Stromal cell of bone marrow (primary cell): Measurements from ENCODE around the gene KLHL30.
"Not testable (repeated sequence)": the region's sequence is repeated elsewhere in the genome, so short reads cannot be mapped to it uniquely, and the experiment has no call there.

Experiments used
- DNase-seq: peaks from one replicate; pipeline ENCODE4 v3.0.0-alpha.2; 2012; ENCODE audit warnings: low read depth

Gene KLHL30

DNA sequence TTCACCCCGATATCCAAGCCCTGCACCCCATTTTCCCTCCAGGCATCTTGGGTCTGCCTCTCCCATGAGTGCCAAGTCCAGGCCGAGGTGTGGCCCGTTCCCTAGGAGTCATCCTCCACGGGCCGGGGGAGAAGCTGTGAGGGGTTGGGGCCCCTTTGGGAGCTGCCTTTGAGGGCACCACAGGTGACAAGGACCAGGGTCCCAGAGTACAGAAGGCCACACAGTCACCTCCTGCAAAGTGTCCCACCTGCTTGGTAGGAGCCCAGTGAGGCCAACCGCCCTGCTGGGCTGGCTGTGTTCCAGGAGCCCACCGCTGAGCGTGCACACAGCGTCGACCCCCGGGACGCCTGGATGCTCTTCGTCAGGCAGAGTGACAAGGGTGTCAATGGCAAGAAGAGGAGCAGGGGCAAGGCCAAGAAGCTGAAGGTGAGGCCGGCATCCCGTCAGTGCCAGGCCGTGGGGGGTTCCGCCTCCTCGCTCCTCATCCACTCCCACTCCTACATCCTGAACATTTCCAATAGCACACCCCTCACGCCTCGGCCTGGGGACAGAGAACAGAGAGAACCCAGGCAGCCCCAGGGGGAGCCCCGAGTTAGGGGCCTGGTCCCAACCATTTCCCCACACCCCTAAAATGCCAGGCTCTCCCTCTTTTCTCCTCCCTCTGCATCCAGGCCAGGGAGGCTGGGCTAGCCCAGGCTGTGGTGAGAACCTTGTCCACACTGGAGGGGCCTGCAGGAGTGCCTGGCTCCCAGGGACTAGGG, 23.0 kb downstream of the KLHL30 start:
- no peak for DNase-seq

DNA sequence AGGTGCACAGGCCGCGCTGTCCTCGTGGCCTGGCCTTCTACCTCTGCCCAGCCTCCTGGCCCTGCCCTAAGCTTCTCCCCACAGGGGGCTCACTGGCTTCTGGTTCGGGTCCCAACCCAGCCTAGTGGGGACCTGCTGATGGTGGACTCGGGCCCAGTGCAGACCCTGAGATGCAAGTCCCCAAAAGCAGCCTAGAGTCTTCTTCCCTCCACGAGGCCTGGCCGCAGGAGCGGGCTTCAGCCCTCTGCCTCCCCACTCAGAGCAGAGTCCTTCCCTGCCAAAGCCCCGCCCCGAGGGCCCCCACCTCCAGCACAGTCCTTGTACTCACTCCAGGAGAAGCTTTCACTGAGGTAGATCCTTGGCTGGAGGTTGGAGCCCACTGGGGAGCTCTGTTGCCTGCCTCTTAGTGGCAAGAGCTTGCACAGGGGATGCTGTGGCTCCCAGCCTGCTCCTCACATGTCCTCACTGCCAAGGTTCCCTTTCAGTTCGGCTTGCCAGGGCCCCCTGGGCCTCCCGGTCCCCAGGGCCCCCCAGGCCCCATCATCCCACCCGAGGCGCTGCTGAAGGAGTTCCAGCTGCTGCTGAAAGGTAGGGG, 23.9 kb downstream of the KLHL30 start:
- no peak for DNase-seq

DNA sequence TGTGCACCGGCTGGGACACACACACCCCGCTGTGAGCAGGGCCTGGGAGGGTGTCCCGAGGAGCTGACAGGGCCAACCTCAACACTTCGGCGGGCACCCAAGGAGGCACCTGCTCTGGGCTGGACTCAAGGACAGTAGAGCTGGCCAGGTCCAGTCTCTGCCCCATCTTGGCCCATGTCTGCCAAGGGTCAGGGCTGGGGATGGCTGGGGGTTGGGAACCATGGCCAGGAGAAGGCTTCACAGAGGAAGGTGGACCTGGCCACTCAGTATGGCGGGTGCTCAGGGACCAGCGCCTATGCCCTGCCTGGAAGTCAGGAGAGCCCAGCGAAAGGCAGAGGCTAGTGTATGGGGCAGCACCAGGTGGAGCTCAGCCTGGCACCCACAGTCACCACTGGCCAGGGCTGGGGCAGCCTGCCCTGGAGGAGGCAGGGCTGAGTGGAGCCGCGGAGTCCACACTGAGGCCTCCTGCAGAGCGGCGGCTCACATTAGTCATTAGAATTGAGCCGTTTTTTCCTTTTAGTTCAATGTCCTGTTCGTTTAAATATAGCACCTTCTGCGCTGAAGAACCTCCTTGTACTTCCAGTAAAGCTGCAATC, 24.5 kb downstream of the KLHL30 start:
- no peak for DNase-seq

DNA sequence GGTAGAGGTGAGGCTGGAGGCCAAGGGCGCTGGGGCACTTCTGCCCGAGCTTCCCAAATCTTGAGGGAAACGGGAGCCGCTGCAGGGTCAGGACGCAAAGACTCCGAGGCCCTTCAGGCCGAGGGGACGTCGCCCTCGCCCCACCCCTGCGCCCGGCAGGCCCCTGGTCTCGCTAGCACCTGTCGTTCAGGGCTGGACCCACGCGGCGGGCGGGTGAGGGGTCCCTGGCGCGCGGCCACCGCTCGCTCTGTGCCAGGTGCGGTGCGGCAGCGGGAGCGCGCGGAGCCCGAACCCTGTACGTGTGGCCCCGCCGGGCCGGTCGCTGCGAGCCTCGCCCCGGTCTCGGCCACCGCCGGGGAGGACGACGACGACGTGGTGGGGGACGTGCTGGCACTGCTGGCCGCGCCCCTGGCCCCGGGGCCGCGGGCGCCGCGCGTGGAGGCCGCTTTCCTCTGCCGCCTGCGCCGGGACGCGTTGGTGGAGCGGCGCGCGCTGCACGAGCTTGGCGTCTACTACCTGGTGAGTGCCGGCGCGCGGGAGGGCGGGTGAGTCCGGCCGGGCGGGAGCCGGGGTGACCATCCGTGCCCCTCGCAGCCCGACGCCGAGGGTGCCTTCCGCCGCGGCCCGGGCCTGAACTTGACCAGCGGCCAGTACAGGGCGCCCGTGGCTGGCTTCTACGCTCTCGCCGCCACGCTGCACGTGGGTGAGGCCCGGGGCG, 25.2 kb downstream of the KLHL30 start:
- DNase-seq = no peak

DNA sequence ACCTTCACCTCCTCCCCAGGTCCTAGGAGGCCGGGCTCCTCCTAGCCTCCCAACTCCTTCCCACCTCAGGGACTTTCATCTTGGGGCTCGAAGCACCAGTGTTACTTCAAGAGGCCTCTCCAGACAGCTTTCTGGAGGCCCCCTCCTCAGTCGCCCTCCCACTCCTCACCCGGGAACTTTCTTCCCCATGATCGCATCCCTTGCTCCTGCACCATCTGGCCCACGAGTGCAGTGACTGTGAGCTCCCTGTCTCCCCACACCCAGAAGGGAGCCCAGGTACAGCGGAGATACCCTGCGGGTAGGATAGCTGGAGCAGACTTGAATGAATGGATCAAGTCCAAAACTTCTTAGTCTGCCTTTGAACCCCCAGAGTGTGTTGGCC, 26.4 kb downstream of the KLHL30 start:
- no peak for DNase-seq

DNA sequence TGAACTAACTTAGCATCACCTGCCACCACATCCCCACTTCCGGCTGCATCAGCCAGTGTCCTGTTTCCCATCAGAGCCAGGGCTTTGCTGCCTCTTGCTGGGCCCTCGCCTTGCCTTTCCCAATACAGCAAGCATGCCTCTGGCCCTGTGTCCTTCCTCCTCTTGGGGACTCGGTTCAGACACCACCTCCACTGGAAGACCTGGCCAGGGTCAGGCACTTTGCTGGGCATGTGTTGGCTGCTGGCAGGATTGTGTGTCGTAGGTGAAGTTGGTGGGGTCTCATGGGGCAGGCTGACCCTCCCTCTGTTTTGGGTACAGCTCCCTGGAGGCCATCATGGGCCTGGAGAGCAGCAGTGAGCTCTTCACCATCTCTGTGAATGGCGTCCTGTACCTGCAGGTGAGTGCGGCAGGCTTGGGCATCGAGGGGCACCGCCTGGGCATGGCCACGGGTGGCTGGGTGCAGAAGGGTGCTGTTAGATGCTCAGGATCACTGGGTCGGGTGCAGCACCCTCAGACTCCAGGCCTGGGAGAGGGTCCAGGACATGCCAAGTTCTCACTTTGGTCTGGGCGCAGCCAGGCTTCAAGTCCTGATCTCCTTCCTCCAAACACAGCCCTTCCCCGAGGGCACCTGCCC, 26.9 kb downstream of the KLHL30 start:
- no peak for DNase-seq

DNA sequence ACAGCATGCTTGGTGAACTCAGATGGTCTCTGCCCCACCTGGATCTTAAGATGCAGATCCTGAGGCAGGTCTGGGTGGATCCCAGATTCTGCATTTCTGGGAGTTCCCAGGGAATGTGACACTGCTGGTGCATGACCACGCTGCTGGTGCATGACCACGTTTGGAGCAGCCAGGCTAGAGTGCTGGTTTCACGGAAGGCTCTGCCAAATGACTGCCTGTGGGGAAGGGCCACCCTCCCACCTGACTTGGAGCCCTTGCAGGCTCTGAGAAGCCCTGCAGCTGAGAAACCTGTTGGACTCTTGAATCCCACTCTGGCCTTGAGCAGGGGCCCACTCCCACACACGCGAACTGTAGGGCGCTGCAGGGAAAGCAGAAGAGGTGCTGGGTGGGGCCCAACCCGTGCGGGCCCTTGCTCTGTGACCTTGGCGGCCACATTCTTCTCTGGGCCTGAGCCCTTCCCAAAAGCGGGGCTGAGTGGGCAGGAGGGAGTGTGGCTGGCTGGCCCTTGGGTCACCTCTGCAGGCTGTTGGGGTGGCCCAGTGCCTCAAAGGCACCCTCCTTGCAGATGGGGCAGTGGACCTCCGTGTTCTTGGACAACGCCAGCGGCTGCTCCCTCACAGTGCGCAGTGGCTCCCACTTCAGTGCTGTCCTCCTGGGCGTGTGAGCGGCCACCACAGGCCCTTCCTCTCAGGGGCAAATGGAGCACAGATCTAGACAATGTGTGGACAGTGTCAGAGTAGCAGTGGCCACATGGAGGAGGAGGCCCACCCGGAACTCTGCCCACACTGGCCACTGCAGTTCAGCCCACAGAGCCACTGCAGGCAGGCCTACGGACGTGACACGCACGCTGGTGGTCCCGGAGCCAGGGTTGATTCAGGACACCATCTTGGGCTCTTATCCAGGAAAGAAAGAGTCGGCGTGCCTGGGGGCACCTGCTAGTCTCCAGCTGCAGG, 28.2 kb downstream of the KLHL30 start:
- DNase-seq = no peak

DNA sequence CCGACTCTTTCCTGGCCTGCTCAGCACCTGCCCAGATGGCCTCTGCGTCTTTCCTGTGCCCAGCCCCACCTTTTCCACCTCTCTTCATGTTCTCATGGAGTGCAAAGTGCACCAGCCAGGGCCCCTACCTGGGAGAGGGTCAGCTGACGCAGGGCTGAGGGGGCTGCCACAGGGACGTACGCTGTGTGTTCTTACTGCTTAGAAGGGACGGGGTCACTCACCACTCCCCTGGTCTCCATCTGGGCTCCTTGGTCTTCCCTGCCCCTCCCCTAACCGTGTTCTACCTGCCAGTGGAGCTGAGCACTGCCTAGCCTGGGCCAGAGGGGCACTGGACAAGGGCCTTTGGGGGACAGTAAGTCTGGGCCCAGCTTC, 28.9 kb downstream of the KLHL30 start:
- DNase-seq = no peak

DNA sequence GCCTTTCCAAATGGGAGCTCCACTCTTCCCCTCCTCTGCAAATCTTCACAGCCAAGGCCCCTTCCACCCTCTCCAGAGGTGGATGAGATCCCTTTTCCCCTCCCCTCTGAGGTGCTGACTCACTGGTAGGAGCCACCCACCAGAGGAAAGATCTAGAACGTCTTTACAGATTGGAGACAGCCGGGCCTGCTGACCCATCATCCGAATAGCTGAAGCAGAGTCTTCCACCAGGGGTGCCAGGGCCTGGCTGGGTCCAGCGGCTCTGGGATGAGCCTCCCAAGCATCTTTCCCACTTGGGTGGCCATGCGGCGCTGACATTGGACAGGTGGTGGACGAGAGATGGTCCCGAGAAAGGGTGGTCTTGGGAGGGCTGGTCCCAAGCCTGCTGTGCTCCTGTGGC, 29.3 kb downstream of the KLHL30 start:
- DNase-seq = no peak

DNA sequence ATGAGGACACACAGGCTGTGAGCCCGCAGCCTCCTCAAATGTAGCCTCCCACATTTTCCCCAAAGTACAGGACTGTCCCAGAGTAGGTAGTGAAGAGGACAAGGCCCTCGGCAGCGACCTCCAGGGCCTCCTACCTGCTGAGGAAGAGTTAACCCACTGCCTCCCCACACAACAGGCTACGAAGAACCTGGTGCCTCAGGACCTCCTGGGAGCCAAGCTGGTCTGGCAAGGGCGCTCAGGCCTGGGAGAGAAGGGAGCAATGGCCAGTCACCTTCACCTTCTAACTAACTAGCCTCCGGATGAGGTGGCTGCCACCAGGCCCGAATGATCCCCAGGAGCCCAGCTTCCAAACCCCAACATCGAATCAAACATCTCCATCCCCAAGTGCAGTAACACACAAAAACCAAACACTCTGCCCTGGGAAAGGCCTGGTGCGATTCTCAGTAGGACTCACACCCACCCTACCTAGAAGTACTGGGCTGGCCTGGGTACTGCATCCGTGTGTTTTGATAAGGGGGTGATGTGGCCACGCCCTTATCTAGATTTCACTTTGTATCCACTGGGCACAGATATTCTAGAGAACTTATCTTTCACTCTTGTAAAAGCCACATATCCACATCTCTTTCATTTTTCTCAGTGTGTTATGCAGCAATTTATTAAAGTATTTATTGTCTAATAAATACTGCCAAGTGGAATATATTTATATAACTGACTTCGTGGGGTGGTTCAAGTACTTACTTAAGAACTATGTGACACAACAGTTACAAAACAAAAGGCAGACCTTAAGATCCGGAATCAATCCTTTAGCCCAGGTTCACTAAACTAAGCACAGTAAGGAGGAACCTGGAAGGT, 30.0 kb downstream of the KLHL30 start:
- DNase-seq = no peak

DNA sequence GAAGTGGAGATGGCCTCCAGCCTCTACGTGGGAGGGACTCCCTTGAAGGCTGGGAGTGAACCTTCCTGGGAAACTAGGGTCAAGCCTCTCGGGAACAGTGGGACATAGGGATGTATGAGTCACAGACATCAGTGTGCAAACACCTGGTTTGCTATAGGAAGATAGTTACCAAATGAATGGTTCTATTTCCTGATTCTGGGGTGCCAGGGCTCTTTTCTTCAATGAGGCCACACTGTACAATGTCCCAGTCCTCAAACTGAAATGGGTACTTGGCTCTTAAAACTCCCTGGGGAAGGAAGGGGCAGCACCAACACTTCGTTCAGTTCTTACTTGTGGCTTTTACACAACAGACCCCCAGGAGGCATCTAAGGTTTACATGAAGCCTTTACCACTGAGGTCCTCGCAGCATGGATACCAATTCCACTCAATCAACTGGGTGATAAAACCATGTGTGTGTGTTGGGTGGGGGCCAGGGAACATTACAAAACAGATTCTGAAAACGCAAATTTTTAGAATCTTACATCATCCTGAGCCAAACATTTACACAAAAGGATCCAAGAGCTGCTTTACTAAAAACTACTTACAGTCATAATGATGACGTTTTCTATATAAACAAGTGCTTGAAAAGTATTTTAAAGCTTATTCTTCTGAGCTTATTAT, 30.7 kb downstream of the KLHL30 start:
- peak; percentile 90 for DNase-seq

DNA sequence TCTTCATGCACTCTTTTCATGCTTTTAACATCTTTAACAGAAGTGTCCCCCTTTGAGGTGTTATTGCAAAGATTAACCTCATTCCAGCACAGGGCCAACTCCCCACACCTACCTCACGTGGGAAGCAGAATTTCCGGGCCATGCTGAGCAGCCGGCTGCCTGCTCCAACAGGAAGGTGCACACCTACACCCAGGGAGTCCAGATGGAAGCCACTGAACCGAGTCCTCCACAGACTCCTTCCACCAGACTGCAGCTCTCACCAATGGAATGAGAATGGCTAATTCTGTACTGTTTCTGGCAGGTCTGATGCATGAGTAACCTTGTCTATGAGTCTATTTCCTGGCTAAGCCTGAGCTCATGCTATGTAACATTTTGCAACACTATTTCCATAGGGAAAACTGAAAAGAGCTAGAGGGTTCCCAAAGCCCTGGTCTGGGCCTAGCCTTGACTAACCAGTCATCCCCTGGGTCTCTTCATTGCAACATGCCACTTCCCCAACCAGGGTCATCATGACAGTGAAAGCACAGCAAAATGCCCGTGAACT, 31.3 kb downstream of the KLHL30 start:
- DNase-seq = peak; percentile 98

DNA sequence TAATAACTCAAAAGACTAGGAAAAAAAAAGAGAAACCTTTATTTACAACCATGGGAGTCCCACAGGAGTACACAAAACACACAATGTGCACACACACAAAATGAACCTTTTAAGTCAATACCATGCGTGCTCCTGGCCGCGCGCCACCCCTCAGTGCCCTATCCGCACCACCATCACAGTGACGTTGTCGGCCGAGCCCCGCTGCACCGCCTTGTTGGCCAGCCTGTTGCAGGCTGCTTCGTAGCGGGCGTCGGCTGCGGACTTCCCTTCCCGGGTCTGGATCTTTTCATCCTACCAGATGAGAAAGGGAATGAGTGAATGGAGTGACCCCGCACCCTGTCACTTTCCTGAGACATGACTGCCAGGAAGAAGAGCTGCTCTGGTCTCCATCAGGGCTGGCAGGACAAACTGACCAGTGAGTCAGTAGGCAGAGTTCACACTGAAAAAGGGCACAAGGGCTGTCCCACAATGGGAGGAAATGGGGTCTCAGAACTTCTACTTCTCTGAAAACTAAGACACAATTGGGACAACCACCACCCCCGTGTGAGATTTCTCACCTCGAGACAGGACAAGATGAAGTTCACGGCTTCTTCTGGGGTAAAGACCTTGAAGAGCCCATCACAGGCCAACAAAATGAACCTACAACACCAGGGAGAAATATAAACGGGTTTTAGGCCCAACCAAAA, 32.1 kb downstream of the KLHL30 start:
- no peak for DNase-seq

DNA sequence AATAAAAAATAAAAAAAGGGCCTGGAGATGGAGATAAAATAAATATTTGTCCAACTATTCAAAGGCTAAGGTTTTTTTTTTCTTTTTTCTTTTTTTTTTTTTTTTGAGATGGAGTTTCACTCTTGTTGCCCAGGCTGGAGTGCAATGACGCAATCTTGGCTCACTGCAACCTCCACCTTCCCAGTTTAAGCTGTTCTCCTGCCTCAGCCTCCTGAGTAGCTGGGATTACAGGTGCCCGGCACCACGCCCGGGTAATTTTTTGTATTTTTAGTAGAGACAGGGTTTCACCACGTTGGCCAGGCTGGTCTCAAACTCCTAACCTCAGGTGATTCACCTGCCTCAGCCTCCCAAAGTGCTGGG, 32.6 kb downstream of the KLHL30 start:
- DNase-seq = not testable (repeated sequence)

DNA sequence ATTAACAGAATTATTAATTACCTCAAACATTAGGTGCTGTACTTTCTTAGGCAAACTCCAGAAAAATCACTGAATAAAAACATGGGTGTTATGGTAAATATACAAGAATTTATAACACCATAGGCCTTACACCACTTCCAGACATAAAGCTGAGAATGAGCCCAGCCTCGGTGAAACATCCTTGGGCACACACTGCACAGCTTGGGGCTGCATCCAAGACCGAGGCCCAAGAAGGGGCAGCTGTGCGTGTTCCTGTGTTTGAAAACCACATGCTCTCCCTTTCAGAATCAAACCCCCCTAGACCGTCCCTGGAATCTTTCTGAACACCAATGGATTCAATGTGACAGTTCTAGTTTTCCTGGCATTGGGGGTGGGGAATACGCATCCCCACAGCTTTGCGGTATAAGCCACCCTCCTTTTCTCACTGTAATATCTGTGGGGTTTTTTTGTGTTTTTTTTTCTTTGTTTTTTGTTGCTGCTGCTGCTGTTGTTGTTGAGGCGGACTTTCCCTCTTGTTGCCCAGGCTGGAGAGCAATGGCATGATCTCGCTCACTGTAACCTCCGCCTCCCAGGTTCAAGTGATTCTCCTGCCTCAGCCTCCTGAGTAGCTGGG, 33.2 kb downstream of the KLHL30 start:
- no peak for DNase-seq

DNA sequence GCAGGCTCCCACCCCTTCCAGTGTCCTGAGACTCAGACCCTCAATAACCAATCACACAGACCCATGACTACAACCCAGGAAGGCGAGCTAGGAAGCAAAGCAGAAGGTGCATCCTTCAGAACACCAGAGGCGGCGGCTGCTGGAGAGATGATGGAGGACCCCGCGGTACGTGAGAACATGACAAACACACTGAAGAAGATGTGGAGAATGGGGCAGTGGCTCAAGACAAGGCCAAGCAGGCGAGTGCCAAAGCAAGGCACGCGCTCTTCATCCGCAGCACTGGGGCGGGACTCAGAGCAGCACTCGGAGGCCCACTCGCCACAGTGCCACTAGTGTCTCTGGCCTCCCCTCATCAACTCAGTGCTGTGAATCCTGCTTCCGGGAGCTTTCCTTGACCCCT, 34.0 kb downstream of the KLHL30 start:
- no peak for DNase-seq

DNA sequence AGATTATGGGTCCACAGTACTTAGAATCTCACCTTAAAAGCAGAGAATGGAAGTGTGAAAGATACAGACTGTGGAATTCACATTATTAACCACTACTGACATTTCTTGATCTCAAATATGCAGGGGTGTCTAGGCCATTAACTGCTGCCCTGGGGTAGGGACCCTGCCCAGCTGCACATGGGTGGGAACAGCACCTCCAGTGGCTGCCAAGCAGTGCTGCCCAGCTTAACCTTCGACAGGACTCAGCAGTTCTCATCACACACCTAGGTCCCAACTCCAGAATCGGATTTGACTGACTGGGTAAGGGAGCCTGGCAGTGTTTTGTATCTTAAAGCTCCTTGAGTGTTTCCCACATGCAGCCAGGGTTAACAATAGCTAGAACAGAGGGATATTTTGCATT, 35.2 kb downstream of the KLHL30 start:
- DNase-seq = no peak

DNA sequence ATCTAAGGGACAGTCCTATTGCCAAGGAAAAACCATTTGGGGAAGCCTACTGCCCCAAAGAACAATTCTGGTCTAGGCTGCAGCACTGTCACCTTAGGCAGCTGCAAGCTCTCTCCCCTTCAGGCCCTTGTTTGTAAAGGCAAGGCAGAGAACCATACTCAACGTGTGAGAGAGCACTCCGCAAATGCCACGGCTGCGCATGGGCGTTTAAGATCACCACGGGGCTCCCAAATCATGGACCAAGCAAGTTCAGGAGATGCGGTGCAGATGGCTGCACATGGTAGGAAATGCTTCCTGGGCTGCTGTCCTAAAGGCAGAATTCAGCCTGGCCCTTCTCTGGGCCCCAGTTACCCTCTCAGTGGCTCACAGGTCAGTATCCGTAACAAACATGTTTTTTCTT, 35.8 kb downstream of the KLHL30 start:
- no peak for DNase-seq

DNA sequence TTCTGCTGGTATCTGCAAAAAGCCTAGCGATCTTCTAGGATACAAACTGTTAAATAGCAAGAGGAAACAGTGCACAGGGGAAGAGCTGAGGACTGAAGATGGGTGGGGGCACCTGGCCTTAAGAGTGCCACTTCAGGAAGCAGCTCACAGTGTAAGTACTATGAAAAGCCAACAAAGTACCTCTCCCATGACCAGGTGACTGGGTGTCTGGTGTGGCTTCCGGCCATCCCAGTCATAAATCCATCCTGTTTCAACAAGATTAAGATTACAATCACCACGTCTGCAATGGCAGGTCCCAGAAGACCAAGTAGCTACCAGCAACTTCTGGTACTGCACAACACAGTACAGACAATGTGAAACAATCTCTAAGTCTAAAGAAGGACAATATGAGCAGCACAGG, 36.2 kb downstream of the KLHL30 start:
- no peak for DNase-seq
